ENCODE data around the gene ANTKMT.

GRCh38 chr16:685967-686366 is 35.0 kb upstream of the ANTKMT start:
- TF ChIP-seq CTCF (conservative IDR thresholded peaks at IDR 0.05) = peak; percentile 71
- no peak for TF ChIP-seq EZH2 (IDR thresholded peaks at IDR 0.05; ENCODE audit: low read depth)

All from PC-9 (cell line).